Omental fat pad (tissue), 4 donors: ENCODE results near the gene EVI5. TPM values are rescaled to one million over a fixed set of nuclear protein-coding genes. Genes with fewer than 3 reads are reported as not detected.
"Not testable (repeated sequence)": the region's sequence is repeated elsewhere in the genome, so short reads cannot be mapped to it uniquely, and the experiment has no call there.

Experiments used
- ATAC-seq: fragments of 150-250 bp; one replicate; pipeline ENCODE4 v1.9.1; 2016; ENCODE audit warnings: mild to moderate bottlenecking, moderate library complexity; ENCODE audit not compliant: low FRiP score
- DNase-seq: peaks from one replicate; pipeline ENCODE4 v3.0.0-alpha.2; 2019; ENCODE audit warnings: low spot score
- CTCF ChIP-seq, 3 donors: fragments of 450-650 bp; IDR thresholded peaks; one replicate each; pipeline ENCODE4 v1.5.1; 2016 to 2017; ENCODE audit warnings: antibody characterized with exemption in 3 of 3, mild to moderate bottlenecking in 3 of 3, moderate library complexity in 2 of 3
- total RNA-seq, 4 donors: library from RNA; depleted of rRNA; stranded (reverse); fragments of >200 nt; gene quantifications; one replicate each; pipeline ENCODE4 v1.1.0, GENCODE V29; 2016

Gene EVI5
- total RNA-seq, 4 donors from 2014 or later: 25.9 to 38.3 (median 30.7) TPM

- ATAC-seq (no peak), DNase-seq (no peak)
- no peak for TF ChIP-seq CTCF (IDR thresholded peaks at IDR 0.05)
Measured at GRCh38 chr1:92655197-92655801, 129.6 kb downstream of the EVI5 start.

- ATAC-seq (no peak), DNase-seq (no peak)
- no peak for TF ChIP-seq CTCF (IDR thresholded peaks at IDR 0.05)
Measured at GRCh38 chr1:92653605-92654381, 131.1 kb downstream of the EVI5 start.

- not testable (repeated sequence) for ATAC-seq, DNase-seq
Measured at GRCh38 chr1:92640686-92641085, 144.2 kb downstream of the EVI5 start.

GRCh38 chr1:92638498-92638897 is 146.4 kb downstream of the EVI5 start:
- no peak for TF ChIP-seq CTCF (IDR thresholded peaks at IDR 0.05)
- ATAC-seq: no peak

GRCh38 chr1:92635203-92635602 is 149.7 kb downstream of the EVI5 start:
- DNase-seq, ATAC-seq: not testable (repeated sequence)

More at GRCh38 chr1:92638498-92638897, 146.4 kb downstream of the EVI5 start:
- no peak for DNase-seq

- ATAC-seq: no peak
- TF ChIP-seq CTCF (IDR thresholded peaks at IDR 0.05): no peak
- DNase-seq: no peak
Measured at GRCh38 chr1:92623187-92623778, 161.6 kb downstream of the EVI5 start.

- TF ChIP-seq CTCF (IDR thresholded peaks at IDR 0.05): no peak
Measured at GRCh38 chr1:92619466-92620189, 165.3 kb downstream of the EVI5 start.

More at GRCh38 chr1:92619466-92620189, 165.3 kb downstream of the EVI5 start:
- no peak for DNase-seq
- ATAC-seq: no peak
